Chondrocyte (in vitro differentiated cells): Measurements from ENCODE around the gene ADRA2C. TPM values are rescaled to one million over a fixed set of nuclear protein-coding genes. Genes with fewer than 3 reads are reported as not detected.

ENCODE experiments used
- DNase-seq: peaks from one replicate; pipeline ENCODE4 v3.0.0; 2021; ENCODE audit warnings: mixed read lengths, low spot score
- H3K27ac Mint-ChIP-seq: one replicate; pipeline ENCODE4 v1.8.0; 2021; ENCODE audit warnings: mild to moderate bottlenecking, moderate library complexity, mixed read lengths; ENCODE audit not compliant: unreplicated experiment
- H3K27me3 Mint-ChIP-seq: 2 replicates; pipeline ENCODE4 v1.8.0; 2021; ENCODE audit warnings: low read depth, mixed read lengths
- H3K36me3 Mint-ChIP-seq: 2 replicates; pipeline ENCODE4 v1.8.0; 2021; ENCODE audit warnings: low read depth, mixed read lengths
- H3K4me1 Mint-ChIP-seq: 2 replicates; pipeline ENCODE4 v1.8.0; 2021; ENCODE audit warnings: low read depth, mild to moderate bottlenecking, mixed read lengths
- H3K4me3 Mint-ChIP-seq: one replicate; pipeline ENCODE4 v1.8.0; 2021; ENCODE audit warnings: mild to moderate bottlenecking, moderate library complexity, mixed read lengths; ENCODE audit not compliant: unreplicated experiment
- H3K9me3 Mint-ChIP-seq: 2 replicates; pipeline ENCODE4 v1.8.0; 2021; ENCODE audit warnings: low read depth, mixed read lengths
- CTCF ChIP-seq: fragments of 200-600 bp; sonication (generic); IDR thresholded peaks from 2 replicates; pipeline ENCODE4 v1.5.0; 2021; ENCODE audit warnings: antibody characterized with exemption, mild to moderate bottlenecking, moderate library complexity
- total RNA-seq: library from RNA; stranded (reverse); gene quantifications from 3 replicates; pipeline ENCODE4 v1.2.1, GENCODE V29; 2021

Gene ADRA2C
- total RNA-seq, 1 donor from 2014 or later: 1.6 TPM

- Mint-ChIP-seq H3K36me3 (no peaks in the 10 kb centered on the region), H3K27me3 (peaks cover 11% of the 10 kb centered on the region), H3K9me3 (peaks cover 30% of the 10 kb centered on the region)
Observed at GRCh38 chr4:3792813-3793212, 26.6 kb downstream of the ADRA2C start.

GRCh38 chr4:3793545-3793944 lies 27.4 kb downstream of the ADRA2C start:
- no peak overlapping the region for H3K4me3 Mint-ChIP-seq
- H3K27me3 Mint-ChIP-seq: peaks cover 16% of the 10 kb centered on the region
- H3K36me3 Mint-ChIP-seq: no peaks in the 10 kb centered on the region
- no peaks in the 10 kb centered on the region for H3K4me1 Mint-ChIP-seq
- TF ChIP-seq CTCF: no peak
- peaks cover 30% of the 10 kb centered on the region for H3K9me3 Mint-ChIP-seq
- H3K27ac Mint-ChIP-seq: no peak overlapping the region
- DNase-seq: peak; percentile 42

More at GRCh38 chr4:3792813-3793212, 26.6 kb downstream of the ADRA2C start:
- no peak overlapping the region for H3K4me3 Mint-ChIP-seq
- DNase-seq: peak; percentile 34
- peak; percentile 24 for TF ChIP-seq CTCF
- H3K4me1 Mint-ChIP-seq: no peaks in the 10 kb centered on the region
- H3K27ac Mint-ChIP-seq: no peak overlapping the region

- Mint-ChIP-seq H3K27ac (no peak overlapping the region), H3K9me3 (peaks cover 30% of the 10 kb centered on the region), H3K4me1 (no peaks in the 10 kb centered on the region), H3K36me3 (no peaks in the 10 kb centered on the region), H3K4me3 (no peak overlapping the region), H3K27me3 (peaks cover 32% of the 10 kb centered on the region)
- DNase-seq: peak; percentile 30
- TF ChIP-seq CTCF: no peak
Observed at GRCh38 chr4:3796960-3797359, 30.8 kb downstream of the ADRA2C start.

GRCh38 chr4:3797831-3798790 lies 31.9 kb downstream of the ADRA2C start:
- Mint-ChIP-seq H3K4me3 (no peak overlapping the region), H3K9me3 (peaks cover 30% of the 10 kb centered on the region), H3K27ac (no peak overlapping the region), H3K36me3 (no peaks in the 10 kb centered on the region), H3K27me3 (peaks cover 32% of the 10 kb centered on the region), H3K4me1 (no peaks in the 10 kb centered on the region)
- no peak for TF ChIP-seq CTCF
- DNase-seq: peak; percentile 88

- Mint-ChIP-seq H3K36me3 (no peaks in the 10 kb centered on the region), H3K27me3 (peaks cover 32% of the 10 kb centered on the region), H3K27ac (no peak overlapping the region), H3K9me3 (peaks cover 24% of the 10 kb centered on the region), H3K4me1 (no peaks in the 10 kb centered on the region), H3K4me3 (no peak overlapping the region)
- DNase-seq: peak; percentile 44
- no peak for TF ChIP-seq CTCF
Observed at GRCh38 chr4:3799496-3799895, 33.3 kb downstream of the ADRA2C start.
